ENCODE data around the gene LRRC8D.
"Not testable (repeated sequence)": the region's sequence is repeated elsewhere in the genome, so short reads cannot be mapped to it uniquely, and the experiment has no call there.

Gene LRRC8D

DNA sequence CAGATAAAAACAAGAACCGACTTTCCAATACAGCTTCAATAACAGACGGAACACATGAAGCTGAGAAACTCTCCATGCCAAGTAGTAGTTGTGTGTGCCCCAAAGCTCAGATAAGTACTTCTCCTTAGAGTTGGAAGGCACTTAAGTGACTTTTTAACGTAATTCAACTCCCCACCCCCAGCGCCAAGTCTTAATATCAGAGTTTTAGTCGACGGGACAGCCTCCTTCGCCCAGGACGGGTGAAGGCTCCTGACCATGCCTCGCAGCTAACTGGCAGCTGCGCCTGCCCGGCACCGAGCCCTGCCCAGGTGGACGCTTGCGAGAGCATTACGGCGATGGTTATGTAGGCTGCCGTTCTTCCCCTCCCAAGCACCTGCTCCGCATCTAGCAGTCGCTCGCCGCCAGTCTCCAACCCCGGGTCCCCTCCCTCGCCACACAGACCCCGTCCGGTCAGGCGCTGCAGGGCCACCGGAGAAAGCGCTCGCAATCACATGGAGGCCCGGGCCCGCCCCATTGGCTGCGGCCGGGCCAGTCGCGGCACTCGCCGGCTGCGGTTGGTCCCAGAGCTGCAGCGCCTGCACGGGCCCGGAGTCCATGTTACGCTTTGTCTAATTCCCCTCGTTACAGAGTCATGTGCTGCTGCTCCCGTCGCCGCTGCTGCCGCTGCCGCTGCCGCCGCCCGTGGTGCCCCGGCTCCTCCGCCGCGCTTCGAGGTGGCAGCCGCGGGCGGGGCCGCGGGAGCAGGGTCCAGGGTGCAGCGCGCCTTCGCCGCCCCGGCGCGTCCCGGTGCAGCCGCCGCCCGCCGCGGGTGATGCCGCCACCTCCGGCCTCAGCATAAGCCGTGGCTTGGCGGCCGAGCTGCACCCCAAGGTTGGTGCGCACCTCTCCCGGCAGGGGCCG, at the start of gene LRRC8D:
Gene LRRC8D, plus strand, starts transcription at position 611 of the 900 bp plus-strand sequence. CDS start 112,037 bp downstream, outside the sequence.
- peak; percentile 64 for DNase-seq (ENCODE audit: low read depth)

- no peak for DNase-seq (ENCODE audit: low read depth)
Measured at GRCh38 chr1:89771991-89772560, 48.8 kb upstream of the LRRC8D start.

DNA sequence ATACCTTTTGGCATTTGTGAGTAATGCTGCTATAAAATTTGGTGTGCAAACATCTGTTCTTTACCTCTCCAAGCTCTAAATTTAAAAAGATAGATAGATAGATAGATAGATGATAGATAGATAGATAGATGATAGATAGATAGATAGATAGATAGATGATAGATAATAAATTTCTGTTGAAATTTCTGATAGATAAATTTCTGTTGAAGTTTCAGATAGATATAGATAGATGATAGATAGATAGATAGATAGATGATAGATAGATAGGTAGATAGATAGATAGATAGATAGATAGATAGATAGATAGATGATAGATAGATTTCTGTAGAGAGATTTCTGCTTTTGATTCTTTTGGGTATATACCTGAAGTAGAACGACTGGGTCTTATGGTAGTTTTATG, 44.7 kb upstream of the LRRC8D start:
- not testable (repeated sequence) for DNase-seq (ENCODE audit: low read depth)

DNA sequence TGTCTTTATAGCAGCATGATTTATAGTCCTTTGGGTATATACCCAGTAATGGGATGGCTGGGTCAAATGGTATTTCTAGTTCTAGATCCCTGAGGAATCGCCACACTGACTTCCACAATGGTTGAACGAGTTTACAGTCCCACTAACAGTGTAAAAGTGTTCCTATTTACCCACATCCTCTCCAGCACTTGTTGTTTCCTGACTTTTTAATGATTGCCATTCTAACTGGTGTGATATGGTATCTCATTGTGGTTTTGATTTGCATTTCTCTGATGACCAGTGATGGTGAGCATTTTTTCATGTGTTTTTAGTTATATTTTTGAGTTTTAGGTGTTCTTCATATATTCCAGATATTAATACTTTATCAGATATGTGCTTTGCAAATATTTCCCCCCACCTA, 43.6 kb upstream of the LRRC8D start:
- DNase-seq (ENCODE audit: low read depth), result not testable (repeated sequence)

DNA sequence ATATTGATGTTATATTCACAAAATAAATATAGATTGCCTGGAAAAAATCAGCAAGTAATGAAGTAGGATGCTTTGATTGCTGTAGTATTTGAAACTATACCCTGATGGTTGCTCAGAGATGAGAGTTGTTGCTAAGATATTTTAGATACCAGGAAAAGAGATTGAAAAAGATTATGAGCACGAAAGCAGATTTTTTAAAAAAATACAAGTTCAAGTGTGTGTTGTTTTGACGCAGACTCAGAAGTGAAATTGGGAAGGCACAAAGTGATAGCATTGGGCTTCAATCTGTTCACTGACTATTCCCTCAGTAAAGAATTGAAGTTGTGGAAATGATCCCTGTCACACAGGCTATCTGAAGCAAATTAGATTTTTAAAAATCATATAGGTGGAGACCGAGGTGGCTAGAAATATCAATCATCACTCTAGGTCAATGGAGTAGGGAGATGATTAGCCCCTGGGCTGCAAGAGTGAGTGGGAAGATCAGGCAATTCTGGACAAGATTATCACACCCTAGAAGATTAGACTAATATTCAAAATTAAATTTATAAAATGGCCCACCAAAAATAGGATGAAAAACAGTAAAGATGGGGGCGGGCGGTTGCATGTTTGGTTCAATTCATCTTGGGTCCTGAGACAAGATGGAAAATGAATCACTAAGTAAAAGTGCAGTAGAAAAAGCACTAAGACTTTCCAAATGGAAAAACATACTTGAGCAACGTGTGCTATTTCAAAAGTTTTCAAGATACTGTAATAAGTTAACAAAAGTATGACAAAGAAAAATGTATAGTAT, 41.5 kb upstream of the LRRC8D start:
- no peak for DNase-seq (ENCODE audit: low read depth)

DNA sequence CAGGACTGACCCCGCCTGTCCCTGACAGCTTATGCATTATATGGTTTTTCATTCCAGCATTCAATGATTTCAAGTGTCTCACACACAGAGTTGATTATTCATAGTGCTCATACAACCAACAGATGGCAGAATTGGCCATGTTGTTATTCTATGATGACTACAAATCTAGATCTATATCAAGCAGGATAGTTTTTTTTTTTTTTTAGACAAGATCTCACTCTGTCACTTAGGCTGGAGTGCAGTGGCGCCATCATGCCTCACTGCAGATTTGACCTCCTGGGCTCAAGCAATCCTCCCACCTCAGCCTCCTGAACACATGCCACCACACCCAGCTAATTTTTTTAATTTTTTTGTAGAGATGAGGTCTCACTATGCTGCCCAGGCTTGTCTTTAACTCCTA, 40.1 kb upstream of the LRRC8D start:
- no peak for DNase-seq (ENCODE audit: low read depth)

GRCh38 chr1:89781494-89782126, 39.2 kb upstream of the LRRC8D start:
- DNase-seq (ENCODE audit: low read depth), result peak; percentile 15

DNA sequence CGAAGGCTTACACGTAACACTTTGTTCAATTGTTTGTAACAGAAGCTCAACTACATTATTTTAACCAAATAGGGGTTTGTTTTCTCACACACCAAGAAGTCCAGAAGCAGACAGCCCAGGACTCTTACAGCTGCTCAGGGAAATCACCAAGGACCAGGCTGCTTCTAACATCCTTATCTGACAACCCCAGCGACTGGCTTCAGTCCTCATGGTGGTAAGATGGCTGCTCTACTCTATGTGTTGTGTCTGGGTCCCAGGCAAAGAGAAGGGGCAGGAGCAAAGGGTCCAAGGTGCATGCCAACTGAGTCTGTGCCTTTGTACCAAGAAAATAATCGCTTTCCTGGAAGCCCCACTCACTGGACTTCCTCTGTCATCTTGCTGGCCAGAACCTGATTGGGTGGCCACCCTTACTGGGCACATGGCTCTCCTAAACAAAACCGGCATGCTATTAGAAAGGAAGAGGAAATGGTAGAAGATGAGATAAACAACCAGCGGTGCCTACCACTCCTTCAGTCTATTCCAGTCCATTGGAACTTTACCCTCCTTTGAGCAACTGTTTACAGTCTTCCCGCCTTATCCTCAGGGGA, 34.1 kb upstream of the LRRC8D start:
- DNase-seq (ENCODE audit: low read depth), result no peak

DNA sequence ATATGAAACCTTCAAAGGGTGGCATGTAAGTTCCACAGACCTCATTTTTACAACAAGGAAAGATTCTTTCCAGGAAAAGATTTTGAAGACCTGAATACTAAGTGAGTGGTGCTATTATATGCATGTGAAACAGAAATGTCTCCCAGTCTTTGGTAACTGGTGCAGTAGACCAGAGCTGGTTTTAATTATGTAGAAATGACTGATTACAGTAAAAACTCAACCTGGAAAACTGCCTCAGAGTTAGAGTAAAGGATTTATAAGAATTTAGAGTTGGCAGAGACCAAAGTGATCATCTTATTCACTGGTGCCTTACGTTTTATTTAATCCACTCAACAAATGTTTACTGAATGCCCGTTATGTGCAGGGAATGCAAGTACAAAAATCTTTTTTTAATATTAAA, 30.2 kb upstream of the LRRC8D start:
- no peak for DNase-seq (ENCODE audit: low read depth)

- no peak for DNase-seq (ENCODE audit: low read depth)
Measured at GRCh38 chr1:89791064-89791726, 29.6 kb upstream of the LRRC8D start.

DNA sequence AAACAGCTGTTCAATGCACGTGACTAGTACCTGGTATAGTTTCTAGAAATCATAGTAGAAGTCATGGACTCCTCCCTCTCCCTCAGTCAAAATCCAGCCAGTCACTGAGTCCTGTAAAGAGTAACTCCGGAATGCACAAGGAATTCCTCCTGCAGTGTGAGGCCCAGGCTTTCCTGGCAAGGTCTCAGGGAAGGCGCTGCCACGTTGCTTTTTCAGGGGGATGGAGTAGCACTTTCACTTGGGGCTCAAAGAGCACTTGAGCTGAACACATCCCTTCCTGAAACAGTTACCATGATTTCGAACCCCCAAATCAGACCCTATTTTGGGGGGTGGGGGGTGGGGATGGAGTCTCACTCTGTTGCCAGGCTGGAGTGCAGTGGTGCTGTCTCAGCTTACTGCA, 26.4 kb upstream of the LRRC8D start:
- DNase-seq (ENCODE audit: low read depth), result no peak

GRCh38 chr1:89795571-89795970, 25.3 kb upstream of the LRRC8D start:
- not testable (repeated sequence) for DNase-seq (ENCODE audit: low read depth)

DNA sequence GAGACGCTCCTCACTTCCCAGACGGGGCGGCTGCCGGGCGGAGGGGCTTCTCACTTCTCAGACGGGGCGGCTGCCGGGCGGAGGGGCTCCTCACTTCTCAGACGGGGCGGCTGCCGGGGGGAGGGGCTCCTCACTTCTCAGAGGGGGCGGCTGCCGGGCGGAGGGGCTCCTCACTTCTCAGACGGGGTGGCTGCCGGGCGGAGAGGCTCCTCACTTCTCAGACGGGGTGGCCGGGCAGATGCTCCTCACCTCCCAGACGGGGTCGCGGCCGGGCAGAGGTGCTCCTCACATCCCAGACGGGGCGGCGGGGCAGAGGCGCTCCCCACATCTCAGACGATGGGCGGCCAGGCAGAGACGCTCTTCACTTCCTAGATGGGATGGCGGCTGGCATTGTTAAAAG, 23.0 kb upstream of the LRRC8D start:
- DNase-seq (ENCODE audit: low read depth), result not testable (repeated sequence)

- DNase-seq (ENCODE audit: low read depth), result no peak
Measured at GRCh38 chr1:89799495-89799894, 21.3 kb upstream of the LRRC8D start.

- DNase-seq (ENCODE audit: low read depth), result no peak
Measured at GRCh38 chr1:89800022-89800655, 20.7 kb upstream of the LRRC8D start.

DNA sequence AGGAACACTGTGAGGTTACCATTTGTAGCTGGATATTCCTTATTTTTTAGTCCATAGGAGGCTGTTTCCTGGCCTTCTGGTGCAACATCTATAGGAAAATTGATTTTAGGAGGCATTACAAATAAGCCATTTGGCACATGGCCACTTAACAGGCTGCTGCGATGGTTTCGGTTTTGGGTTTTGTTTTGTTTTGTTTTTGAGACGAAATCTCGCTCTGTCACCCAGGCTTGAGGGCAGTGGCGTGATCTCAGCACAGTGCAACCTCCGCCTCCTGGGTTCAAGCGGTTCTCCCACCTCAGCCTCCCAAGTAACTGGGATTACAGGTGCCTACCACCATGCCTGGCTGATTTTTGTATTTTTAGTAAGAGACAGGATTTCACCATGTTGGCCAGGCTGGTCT, 20.1 kb upstream of the LRRC8D start:
- no peak for DNase-seq (ENCODE audit: low read depth)

GRCh38 chr1:89802051-89802450, 18.8 kb upstream of the LRRC8D start:
- no peak for DNase-seq (ENCODE audit: low read depth)

GRCh38 chr1:89802841-89803240, 18.0 kb upstream of the LRRC8D start:
- DNase-seq (ENCODE audit: low read depth), result no peak

DNA sequence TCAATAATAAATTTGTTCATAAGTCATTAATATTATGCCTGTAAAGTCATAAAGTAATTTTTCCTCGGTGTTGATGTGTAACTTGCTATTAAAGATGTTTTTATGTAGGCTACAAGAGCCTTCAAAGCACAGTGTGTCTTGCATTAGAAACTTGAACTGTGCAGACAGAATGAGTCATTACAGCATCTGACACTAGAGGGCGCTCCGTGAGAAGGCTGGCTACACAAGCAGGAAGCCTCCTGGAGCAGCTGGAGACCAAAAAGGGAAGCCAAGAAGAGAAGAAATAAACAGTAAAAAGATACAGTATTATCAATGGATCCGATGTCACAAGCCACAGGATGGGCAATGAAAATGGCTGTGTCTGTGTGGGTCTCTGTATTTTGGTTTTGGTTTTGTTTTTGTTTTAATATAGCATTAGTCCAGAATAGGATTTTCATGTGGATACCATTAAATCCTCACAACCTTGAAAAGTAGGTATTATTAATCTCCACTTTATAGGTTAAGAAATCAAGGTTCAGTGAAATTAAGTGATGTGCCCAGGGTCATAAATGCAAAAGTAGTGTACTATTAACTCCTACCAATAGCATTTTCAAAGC, 16.1 kb upstream of the LRRC8D start:
- peak; percentile 47 for DNase-seq (ENCODE audit: low read depth)

- no peak for DNase-seq (ENCODE audit: low read depth)
Measured at GRCh38 chr1:89806616-89807015, 14.2 kb upstream of the LRRC8D start.
